ENCODE data around the gene PCDHB15.

Gene PCDHB15

GRCh38 chr5:141250576-141250975 is 5.4 kb downstream of the PCDHB15 start:
- DNase-seq (ENCODE audit: low read depth) = no peak

GRCh38 chr5:141258464-141258863 is 13.3 kb downstream of the PCDHB15 start:
- DNase-seq (ENCODE audit: low read depth) = no peak

- DNase-seq (ENCODE audit: low read depth) = no peak
Measured at GRCh38 chr5:141258948-141259347, 13.8 kb downstream of the PCDHB15 start.

GRCh38 chr5:141260458-141261237 is 15.5 kb downstream of the PCDHB15 start:
- DNase-seq (ENCODE audit: low read depth) = peak; percentile 31

- DNase-seq (ENCODE audit: low read depth) = no peak
Measured at GRCh38 chr5:141261238-141261546, 16.0 kb downstream of the PCDHB15 start.

- DNase-seq (ENCODE audit: low read depth) = no peak
Measured at GRCh38 chr5:141269195-141269594, 24.0 kb downstream of the PCDHB15 start.

- peak; percentile 3 for DNase-seq (ENCODE audit: low read depth)
Measured at GRCh38 chr5:141272906-141273305, 27.7 kb downstream of the PCDHB15 start.

GRCh38 chr5:141298376-141298775 is 53.2 kb downstream of the PCDHB15 start:
- no peak for DNase-seq (ENCODE audit: low read depth)
